ENCODE results near the gene RHOBTB1.

Gene RHOBTB1

GRCh38 chr10:60951272-60951724, 7.3 kb upstream of the RHOBTB1 start (continued):
- TF ChIP-seq ZSCAN4 (tag by site-specific recombination; IDR thresholded peaks at IDR 0.05) (peak; percentile 89), TRIM28 (IDR thresholded peaks at IDR 0.05; ENCODE audit: borderline replicate concordance, low read length) (no peak; the same call in 1 of the 2 replicates), ZNF16 (tag by site-specific recombination; IDR thresholded peaks at IDR 0.05; ENCODE audit: low read depth) (no peak), ZNF335 (tag by site-specific recombination; conservative IDR thresholded peaks at IDR 0.05) (no peak), HOXC10 (CRISPR knock-in tag; IDR thresholded peaks at IDR 0.05) (no peak), ZNF792 (tag by site-specific recombination; IDR thresholded peaks at IDR 0.05) (no peak), ZNF843 (tag by site-specific recombination; IDR thresholded peaks at IDR 0.05) (peak; percentile 97), ZBTB48 (tag by site-specific recombination; IDR thresholded peaks at IDR 0.05) (peak; percentile 86), ZNF23 (tag by site-specific recombination; IDR thresholded peaks at IDR 0.05; ENCODE audit: borderline replicate concordance) (no peak), ZNF629 (tag by site-specific recombination; IDR thresholded peaks at IDR 0.05) (peak; percentile 97), ZNF214 (tag by site-specific recombination; IDR thresholded peaks at IDR 0.05; ENCODE audit: borderline replicate concordance) (no peak), PATZ1 (tag by site-specific recombination; IDR thresholded peaks at IDR 0.05) (peak; percentile 71), SCRT2 (tag by site-specific recombination; IDR thresholded peaks at IDR 0.05) (0 out of 2 replicates have a peak, but pooled peaks have one; percentile 24), ZNF37A (tag by site-specific recombination; IDR thresholded peaks at IDR 0.05) (no peak), ZNF48 (tag by site-specific recombination; IDR thresholded peaks at IDR 0.05) (no peak), ZNF26 (tag by site-specific recombination; IDR thresholded peaks at IDR 0.05) (no peak), ZXDB (tag by site-specific recombination; IDR thresholded peaks at IDR 0.05) (peak; percentile 87), KLF9 (tag by site-specific recombination; IDR thresholded peaks at IDR 0.05; ENCODE audit: low read depth) (peak; percentile 38; the same call in 1 of the 2 replicates), ZNF776 (tag by site-specific recombination; IDR thresholded peaks at IDR 0.05; ENCODE audit: borderline replicate concordance) (no peak), ZNF610 (tag by site-specific recombination; IDR thresholded peaks at IDR 0.05; ENCODE audit: borderline replicate concordance) (no peak), ZNF24 (tag by site-specific recombination; IDR thresholded peaks at IDR 0.05) (peak; percentile 97; the same call in 1 of the 2 replicates), ZNF501 (tag by site-specific recombination; IDR thresholded peaks at IDR 0.05) (peak; percentile 86), ZNF140 (tag by site-specific recombination; IDR thresholded peaks at IDR 0.05) (no peak), ZNF777 (tag by site-specific recombination; IDR thresholded peaks at IDR 0.05; ENCODE audit: borderline replicate concordance) (no peak), ZNF354C (tag by site-specific recombination; IDR thresholded peaks at IDR 0.05; ENCODE audit: borderline replicate concordance, low read depth) (no peak), ATF2 (tag by site-specific recombination; IDR thresholded peaks at IDR 0.05; ENCODE audit: low read depth) (peak; percentile 82), ZNF473 (tag by site-specific recombination; IDR thresholded peaks at IDR 0.05) (no peak), BCL11B (tag by site-specific recombination; IDR thresholded peaks at IDR 0.05; ENCODE audit: low read depth) (no peak), ZNF529 (tag by site-specific recombination; IDR thresholded peaks at IDR 0.05; ENCODE audit: insufficient replicate concordance) (no peak), IKZF3 (tag by site-specific recombination; IDR thresholded peaks at IDR 0.05) (peak; percentile 79), ZBTB26 (tag by site-specific recombination; optimal IDR thresholded peaks at IDR 0.05) (peak; percentile 19), ZNF548 (tag by site-specific recombination; IDR thresholded peaks at IDR 0.05) (no peak), BCL11A (tag by site-specific recombination; IDR thresholded peaks at IDR 0.05; ENCODE audit: low read depth) (peak; percentile 96), HOXD13 (CRISPR knock-in tag; IDR thresholded peaks at IDR 0.05; ENCODE audit: borderline replicate concordance) (no peak), ZNF76 (tag by site-specific recombination; IDR thresholded peaks at IDR 0.05; ENCODE audit: borderline replicate concordance, low read depth) (no peak; the same call in 1 of the 2 replicates), GFI1B (tag by site-specific recombination; IDR thresholded peaks at IDR 0.05) (0 out of 2 replicates have a peak, but pooled peaks have one; percentile 44)

Measured in HEK293 (cell line).